Thymus (tissue), 11 donors: ENCODE data around the gene HSPA14. TPM values are rescaled to one million over a fixed set of nuclear protein-coding genes. Genes with fewer than 3 reads are reported as not detected.

Experiments
- DNase-seq, 9 donors: peaks; one replicate each; pipeline ENCODE4 v3.0.0-alpha.2; 2013; ENCODE audit warnings: low spot score in 9 of 9, low read depth in 6 of 9, missing footprints in 1 of 9
- H3K27ac ChIP-seq, 2 donors: one replicate each; pipeline ENCODE4 v1.5.1; 2013; ENCODE audit warnings: control low read depth in 1 of 2, low read depth in 1 of 2, low read length in 1 of 2, mild to moderate bottlenecking in 1 of 2, moderate library complexity in 1 of 2
- H3K27me3 ChIP-seq, 2 donors: one replicate each; pipeline ENCODE4 v1.5.1; 2013; ENCODE audit warnings: low read length in 1 of 2; ENCODE audit not compliant: control insufficient read depth in 2 of 2, insufficient read depth in 1 of 2
- H3K36me3 ChIP-seq, 2 donors: one replicate each; pipeline ENCODE4 v1.5.1; 2013; ENCODE audit warnings: low read length in 1 of 2, mild to moderate bottlenecking in 1 of 2, moderate library complexity in 1 of 2; ENCODE audit not compliant: control insufficient read depth in 2 of 2, insufficient read depth in 2 of 2
- H3K4me1 ChIP-seq, 2 donors: one replicate each; pipeline ENCODE4 v1.5.1; 2013; ENCODE audit warnings: low read length in 2 of 2; ENCODE audit not compliant: control insufficient read depth in 2 of 2, insufficient read depth in 2 of 2
- H3K4me3 ChIP-seq, 2 donors: one replicate each; pipeline ENCODE4 v1.5.1; 2013; ENCODE audit warnings: low read length in 2 of 2, control low read depth in 1 of 2, mild to moderate bottlenecking in 1 of 2
- H3K9me3 ChIP-seq, 2 donors: one replicate each; pipeline ENCODE4 v1.5.1; 2013; ENCODE audit warnings: low read length in 1 of 2, mild to moderate bottlenecking in 1 of 2; ENCODE audit not compliant: control insufficient read depth in 2 of 2, insufficient read depth in 1 of 2
- WGBS: extraction: QIAGEN DNeasy Blood & Tissue Kit; methylation state at CpG from one replicate; pipeline ENCODE4 v1.1.7; 2013; 5-methylcytosine and 5-hydroxymethylcytosine counted together
- polyA plus RNA-seq: library from polyadenylated mRNA; stranded (reverse); fragments of 200-250 nt; gene quantifications from one replicate; pipeline ENCODE4 v1.2.3, GENCODE V29; 2013
- total RNA-seq: library from RNA; stranded (reverse); fragments of 120-200 nt; gene quantifications from one replicate; pipeline ENCODE4 v1.2.4, GENCODE V29; 2013
- donor health status: healthy.

HSPA14 gene
- total and polyA plus RNA-seq, 2 donors = 24.0 to 35.2 TPM

- H3K36me3 ChIP-seq = no peaks in the 10 kb centered on the region
- H3K27ac ChIP-seq = no peak overlapping the region
- WGBS = 64% methylated on average over 1 of the region's 1 CpG
- no peaks in the 10 kb centered on the region for H3K27me3 ChIP-seq
- DNase-seq = no peak
- no peaks in the 10 kb centered on the region for H3K4me1 ChIP-seq
- no peak overlapping the region for H3K4me3 ChIP-seq
- H3K9me3 ChIP-seq = no peaks in the 10 kb centered on the region
Observed at GRCh38 chr10:14826076-14826829, 11.9 kb upstream of the HSPA14 start.

DNA sequence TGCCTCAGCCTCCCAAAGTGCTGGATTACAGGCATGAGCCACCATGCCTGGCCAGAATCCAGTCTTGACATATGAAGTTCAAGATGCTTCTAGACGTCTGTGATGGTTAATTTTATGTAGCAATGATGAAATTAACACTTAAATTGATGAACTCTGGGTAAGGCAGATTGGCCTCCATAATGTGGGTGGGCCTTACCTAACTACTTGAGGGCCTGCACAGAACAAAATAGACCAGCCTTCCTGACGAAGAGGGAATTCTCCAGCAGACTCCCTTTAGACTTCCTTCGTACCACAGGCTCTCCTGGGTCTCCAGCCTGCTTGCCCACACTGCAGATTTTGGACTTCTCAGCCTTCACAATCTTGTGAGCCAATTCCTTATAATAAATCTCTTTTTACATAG is 5.0 kb upstream of the HSPA14 start:
- Histone ChIP-seq H3K9me3 (no peaks in the 10 kb centered on the region), H3K36me3 (no peaks in the 10 kb centered on the region), H3K4me3 (no peak overlapping the region), H3K27ac (no peak overlapping the region), H3K27me3 (no peaks in the 10 kb centered on the region), H3K4me1 (peaks cover 6 to 10% of the 10 kb centered on the region in 2 donors)
- 98% methylated on average over 3 of the region's 3 CpGs for WGBS
- no peak for DNase-seq

- H3K4me1 ChIP-seq = peaks cover 11 to 17% of the 10 kb centered on the region in 2 donors
- no peak overlapping the region for H3K27ac ChIP-seq
- over 99% methylated on average over 2 of the region's 2 CpGs for WGBS
- H3K36me3 ChIP-seq = peaks cover 0 to 9% of the 10 kb centered on the region in 2 donors
- DNase-seq = no peak
- H3K27me3 ChIP-seq = no peaks in the 10 kb centered on the region
- H3K4me3 ChIP-seq = no peak overlapping the region
- H3K9me3 ChIP-seq = no peaks in the 10 kb centered on the region
Observed at GRCh38 chr10:14836208-14836607, 1.9 kb upstream of the HSPA14 start.

DNA sequence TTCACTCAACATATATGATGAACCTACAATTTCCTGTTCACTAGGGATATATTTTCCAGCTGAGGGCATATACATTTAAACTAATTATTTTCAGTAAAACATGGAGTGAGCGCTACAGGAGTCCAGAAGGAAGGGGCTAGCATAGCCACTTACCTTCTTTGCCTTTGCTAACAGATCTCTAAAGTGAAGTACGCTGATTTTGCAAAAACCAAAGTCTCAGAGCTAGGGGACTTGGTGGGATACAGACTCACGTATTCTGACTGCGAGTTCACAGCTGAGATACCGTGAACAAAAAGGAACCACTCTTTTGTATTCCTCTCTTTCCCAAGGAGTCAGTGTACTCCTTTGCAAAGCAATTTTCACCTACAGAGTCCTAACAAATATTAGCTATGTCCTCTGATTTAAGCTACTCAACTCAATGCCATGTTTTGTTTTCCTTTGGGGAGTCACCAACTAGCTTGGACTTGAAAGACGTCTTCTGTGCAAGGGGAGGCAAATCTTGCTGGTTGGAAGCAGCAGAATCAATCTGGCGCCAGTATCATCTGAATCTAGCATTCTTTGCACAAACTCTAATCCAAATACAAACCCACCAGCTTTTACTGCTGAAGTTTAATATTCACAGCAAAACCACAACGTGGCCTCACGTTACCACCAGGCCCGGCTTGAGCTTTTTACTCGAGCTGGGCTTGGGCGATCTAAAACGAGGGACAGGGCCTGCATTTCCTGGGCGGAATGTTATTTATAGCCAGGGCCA is 926 bp upstream of the HSPA14 start:
- Histone ChIP-seq H3K4me3 (peak overlapping the region; percentile 89 to 96), H3K9me3 (peaks cover 0 to 2% of the 10 kb centered on the region in 2 donors), H3K4me1 (peaks cover 11 to 17% of the 10 kb centered on the region in 2 donors), H3K27me3 (no peaks in the 10 kb centered on the region), H3K27ac (peak overlapping the region; percentile 89 to 97), H3K36me3 (peaks cover 7 to 19% of the 10 kb centered on the region in 2 donors)
- no peak for DNase-seq
- 29% methylated on average over 14 of the region's 14 CpGs for WGBS

GRCh38 chr10:14838582-14839304 is 637 bp downstream of the HSPA14 start:
- DNase-seq = peak in 5 of 9 donors; percentile 1 to 25 (median 17)
- peaks cover 11 to 17% of the 10 kb centered on the region in 2 donors for H3K4me1 ChIP-seq
- peaks cover 0 to 2% of the 10 kb centered on the region in 2 donors for H3K9me3 ChIP-seq
- under 1% methylated on average over 60 of the region's 60 CpGs for WGBS
- peak overlapping the region; percentile 89 to 96 for H3K4me3 ChIP-seq
- no peaks in the 10 kb centered on the region for H3K27me3 ChIP-seq
- H3K36me3 ChIP-seq = peaks cover 21 to 35% of the 10 kb centered on the region in 2 donors
- peak overlapping the region; percentile 66 to 94 for H3K27ac ChIP-seq

DNA sequence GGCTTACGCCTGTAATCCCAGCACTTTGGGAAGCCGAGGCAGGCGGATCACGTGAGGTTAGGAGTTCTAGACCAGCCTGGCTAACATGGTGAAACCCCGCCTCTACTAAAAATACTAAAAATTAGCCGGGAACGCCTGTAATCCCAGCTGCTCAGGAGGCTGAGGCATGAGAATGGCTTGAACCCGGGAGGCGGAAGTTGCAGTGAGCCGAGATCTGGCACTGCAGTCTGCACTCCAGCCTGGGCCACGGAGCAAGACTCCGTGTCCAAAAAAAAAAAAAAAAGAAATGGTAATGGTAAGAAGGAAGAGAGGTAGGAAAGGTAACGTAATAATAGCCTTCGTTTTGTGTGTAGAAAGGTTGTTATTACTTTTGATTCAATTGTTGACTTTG is 1.2 kb downstream of the HSPA14 start:
- Histone ChIP-seq H3K36me3 (peaks cover 24 to 40% of the 10 kb centered on the region in 2 donors), H3K4me3 (peak overlapping the region; percentile 89 to 96), H3K27me3 (no peaks in the 10 kb centered on the region), H3K4me1 (peaks cover 11 to 17% of the 10 kb centered on the region in 2 donors), H3K27ac (no peak overlapping the region), H3K9me3 (peaks cover 0 to 2% of the 10 kb centered on the region in 2 donors)
- 28% methylated on average over 14 of the region's 14 CpGs for WGBS
- DNase-seq = no peak

DNA sequence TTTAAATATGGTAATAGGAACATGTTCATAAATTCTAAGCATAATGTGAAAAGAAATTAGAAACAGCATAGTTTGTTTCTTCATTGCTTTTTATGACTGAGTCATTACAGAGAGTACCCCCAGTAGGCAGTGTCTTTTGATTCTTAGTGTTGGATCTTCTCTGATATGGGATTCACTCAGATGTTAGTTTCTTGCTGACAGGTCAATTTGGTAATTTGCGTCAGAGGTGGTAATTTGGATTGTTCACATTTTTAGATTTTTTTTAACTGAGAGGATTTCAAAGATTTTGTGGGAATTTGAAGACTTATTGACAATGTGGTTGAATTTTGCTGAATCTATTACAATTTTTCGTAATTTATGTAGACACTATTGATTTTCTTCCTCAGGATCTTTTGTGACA is 2.1 kb downstream of the HSPA14 start:
- WGBS = 97% methylated on average over 2 of the region's 2 CpGs
- DNase-seq = no peak
- H3K4me3 ChIP-seq = no peak overlapping the region
- H3K36me3 ChIP-seq = peaks cover 25 to 47% of the 10 kb centered on the region in 2 donors
- peaks cover 11 to 17% of the 10 kb centered on the region in 2 donors for H3K4me1 ChIP-seq
- H3K27ac ChIP-seq = no peak overlapping the region
- H3K27me3 ChIP-seq = no peaks in the 10 kb centered on the region
- H3K9me3 ChIP-seq = peaks cover 0 to 2% of the 10 kb centered on the region in 2 donors

- no peak overlapping the region for H3K4me3 ChIP-seq
- no peak overlapping the region for H3K27ac ChIP-seq
- WGBS = 98% methylated on average over 15 of the region's 15 CpGs
- no peaks in the 10 kb centered on the region for H3K27me3 ChIP-seq
- peaks cover 5 to 6% of the 10 kb centered on the region in 2 donors for H3K4me1 ChIP-seq
- peaks cover 28 to 61% of the 10 kb centered on the region in 2 donors for H3K36me3 ChIP-seq
- no peak for DNase-seq
- peaks cover 0 to 2% of the 10 kb centered on the region in 2 donors for H3K9me3 ChIP-seq
Observed at GRCh38 chr10:14843327-14843988, 5.4 kb downstream of the HSPA14 start.
